Keratinocyte (primary cell): Measurements from ENCODE around the gene SCP2. TPM values are rescaled to one million over a fixed set of nuclear protein-coding genes. Genes with fewer than 3 reads are reported as not detected.
"Not testable (repeated sequence)": the region's sequence is repeated elsewhere in the genome, so short reads cannot be mapped to it uniquely, and the experiment has no call there.

ENCODE experiments used
- DNase-seq: peaks from one replicate; pipeline ENCODE4 v3.0.0-alpha.2; 2011; ENCODE audit warnings: low read depth, missing footprints, low spot score
- FAIRE-seq: peaks from 2 replicates; lab custom pipeline; 2011; peaks lifted over from hg19 to GRCh38; lab: Jason Lieb, UNC
- H2AFZ ChIP-seq: 2 replicates; pipeline ENCODE4 v1.6.0; 2012; ENCODE audit warnings: low read length, control low read depth, inconsistent platforms; ENCODE audit not compliant: control insufficient read depth
- H3K27ac ChIP-seq: 2 replicates; pipeline ENCODE4 v1.5.1; 2011; ENCODE audit warnings: low read length; ENCODE audit not compliant: control insufficient read depth, insufficient read depth
- H3K27me3 ChIP-seq: 3 replicates; pipeline ENCODE4 v1.6.0; 2011; ENCODE audit warnings: low read length; ENCODE audit not compliant: control insufficient read depth, insufficient read depth; ENCODE audit errors: extremely low read depth
- H3K36me3 ChIP-seq, 2 experiments: 2 replicates in 1 of 2; 3 replicates in 1 of 2; pipeline ENCODE4 v1.5.1; 2011; ENCODE audit warnings: low read length in 2 of 2, mild to moderate bottlenecking in 1 of 2; ENCODE audit not compliant: control insufficient read depth in 2 of 2, insufficient read depth in 2 of 2; ENCODE audit errors: extremely low read depth in 1 of 2
- H3K4me1 ChIP-seq: 3 replicates; pipeline ENCODE4 v1.5.1; 2011; ENCODE audit warnings: low read length; ENCODE audit not compliant: control insufficient read depth, insufficient read depth; ENCODE audit errors: extremely low read depth
- H3K4me2 ChIP-seq: 3 replicates; pipeline ENCODE4 v1.6.0; 2011; ENCODE audit warnings: low read depth, low read length; ENCODE audit not compliant: control insufficient read depth, insufficient read depth; ENCODE audit errors: extremely low read depth
- H3K4me3 ChIP-seq, 3 experiments: fragments of 200-600 bp in 1 of 3; sonication (generic) in 1 of 3; 2 replicates in 2 of 3; 3 replicates in 1 of 3; pipeline ENCODE4 v1.5.1; 2011 to 2016; ENCODE audit warnings: low read length in 3 of 3, mild to moderate bottlenecking in 3 of 3, control low read depth in 2 of 3, inconsistent platforms in 1 of 3, low read depth in 1 of 3, mixed read lengths in 1 of 3, mixed run types in 1 of 3, moderate library complexity in 1 of 3; ENCODE audit not compliant: control insufficient read depth in 2 of 3, insufficient read depth in 2 of 3; ENCODE audit errors: extremely low read depth in 1 of 3
- H3K79me2 ChIP-seq: 2 replicates; pipeline ENCODE4 v1.6.0; 2012; ENCODE audit warnings: low read length; ENCODE audit not compliant: control insufficient read depth, insufficient read depth
- H3K9ac ChIP-seq: 3 replicates; pipeline ENCODE4 v1.6.0; 2011; ENCODE audit warnings: low read length; ENCODE audit not compliant: control insufficient read depth, insufficient read depth; ENCODE audit errors: extremely low read depth
- H3K9me1 ChIP-seq: 3 replicates; pipeline ENCODE4 v1.6.0; 2011; ENCODE audit warnings: low read length; ENCODE audit not compliant: control insufficient read depth, insufficient read depth; ENCODE audit errors: extremely low read depth
- H3K9me3 ChIP-seq: 2 replicates; pipeline ENCODE4 v1.5.1; 2012; ENCODE audit warnings: low read depth, low read length; ENCODE audit not compliant: control insufficient read depth
- H4K20me1 ChIP-seq: 3 replicates; pipeline ENCODE4 v1.6.0; 2011; ENCODE audit warnings: low read length; ENCODE audit not compliant: control insufficient read depth, insufficient read depth; ENCODE audit errors: extremely low read depth
- CTCF ChIP-seq, 3 experiments: IDR thresholded peaks in 1 of 3; conservative IDR thresholded peaks in 1 of 3; optimal IDR thresholded peaks in 1 of 3; 2 replicates in 2 of 3; 3 replicates in 1 of 3; pipeline versions ENCODE3 to v1.5.1; 2011; ENCODE audit warnings: low read length in 3 of 3, mild to moderate bottlenecking in 3 of 3, moderate library complexity in 2 of 3, control low read depth in 1 of 3, inconsistent platforms in 1 of 3; ENCODE audit not compliant: insufficient read depth in 2 of 3; ENCODE audit errors: extremely low read depth in 1 of 3
- EZH2 ChIP-seq: IDR thresholded peaks from one replicate; pipeline ENCODE4 v1.6.1; 2012; ENCODE audit warnings: inconsistent platforms, mild to moderate bottlenecking, low read length, moderate library complexity
- dilution Hi-C: fragments of 300-500 bp; cut with MboI; formaldehyde crosslinking; loops from one replicate; pipeline ENCODE4 v1.7.0; 2020; ENCODE audit warnings: low sequenced_read_pairs; ENCODE audit not compliant: extremely low pct_ligation_motif_present
- polyA plus RNA-seq, 5 experiments: library from polyadenylated mRNA; depleted of rRNA in 3 of 5; stranded (reverse) in 3 of 5; stranded (forward) in 1 of 5; unstranded in 1 of 5; fragments of >200 nt; gene quantifications; 1 replicate in 1 of 5; 2 replicates in 3 of 5; 3 replicates in 1 of 5; pipeline versions ENCODE4 v1.2.1 to v1.2.3, GENCODE V29; 2011 to 2012; ENCODE audit warnings: missing spikeins in 2 of 5, low read depth in 1 of 5, low replicate concordance in 1 of 5

SCP2 gene
- polyA plus RNA-seq, 1 donor (not counting 4 experiments of a cell fraction or from before 2014, with no cell fraction given), result 116 TPM

- Histone ChIP-seq H3K36me3 (no peaks in the 10 kb centered on the region), H2AFZ (no peak overlapping the region), H3K9me1 (no peaks in the 10 kb centered on the region), H4K20me1 (no peaks in the 10 kb centered on the region), H3K9ac (no peak overlapping the region), H3K79me2 (no peaks in the 10 kb centered on the region), H3K9me3 (no peaks in the 10 kb centered on the region), H3K27me3 (no peaks in the 10 kb centered on the region), H3K4me2 (no peak overlapping the region), H3K4me3 (no peak overlapping the region), H3K27ac (no peak overlapping the region), H3K4me1 (no peaks in the 10 kb centered on the region)
- no peak for FAIRE-seq
- dilution Hi-C loops, result no loop called here
- no peak for DNase-seq
- no peak for TF ChIP-seq CTCF (optimal IDR thresholded peaks at IDR 0.05 in 1 of 3, IDR thresholded peaks at IDR 0.05 in 1 of 3, conservative IDR thresholded peaks at IDR 0.05 in 1 of 3; ENCODE audit: extremely low read depth in 1 of 3, insufficient read depth in 2 of 3, low read length in 3 of 3)
- TF ChIP-seq EZH2, result no peak
These were observed 40.6 kb downstream of the SCP2 start for GRCh38 chr1:52967666-52968065.

GRCh38 chr1:52969234-52969633, 42.2 kb downstream of the SCP2 start:
- H3K79me2 ChIP-seq, H3K36me3 ChIP-seq, H3K27me3 ChIP-seq, H4K20me1 ChIP-seq, H3K27ac ChIP-seq, H3K9ac ChIP-seq, H3K9me3 ChIP-seq, H3K4me2 ChIP-seq, FAIRE-seq, DNase-seq, H3K4me3 ChIP-seq, H3K4me1 ChIP-seq, H2AFZ ChIP-seq, dilution Hi-C loops, H3K9me1 ChIP-seq: not testable (repeated sequence)

- Histone ChIP-seq H3K9me3 (no peaks in the 10 kb centered on the region), H3K9ac (no peak overlapping the region), H3K79me2 (no peaks in the 10 kb centered on the region), H3K9me1 (no peaks in the 10 kb centered on the region), H3K4me3 (no peak overlapping the region), H3K4me2 (no peak overlapping the region), H3K27me3 (no peaks in the 10 kb centered on the region), H3K36me3 (no peaks in the 10 kb centered on the region), H2AFZ (no peak overlapping the region), H3K27ac (no peak overlapping the region), H3K4me1 (no peaks in the 10 kb centered on the region), H4K20me1 (no peaks in the 10 kb centered on the region)
- DNase-seq (no peak), FAIRE-seq (no peak)
- no peak for TF ChIP-seq CTCF (optimal IDR thresholded peaks at IDR 0.05 in 1 of 3, IDR thresholded peaks at IDR 0.05 in 1 of 3, conservative IDR thresholded peaks at IDR 0.05 in 1 of 3; ENCODE audit: extremely low read depth in 1 of 3, insufficient read depth in 2 of 3, low read length in 3 of 3)
- TF ChIP-seq EZH2, result no peak
- dilution Hi-C loops, result no loop called here
These were observed 43.1 kb downstream of the SCP2 start for GRCh38 chr1:52970149-52970548.
